GM12878 (cell line): ENCODE measurements around the gene MGLL. TPM values are rescaled to one million over a fixed set of nuclear protein-coding genes. Genes with fewer than 3 reads are reported as not detected.

Experiments
- KDM1A ChIP-seq: fragments of 200-600 bp; sonication (generic); IDR thresholded peaks from 2 replicates; pipeline ENCODE4 v1.6.1; 2016; ENCODE audit warnings: borderline replicate concordance
- MEF2B ChIP-seq: fragments of 450-650 bp; IDR thresholded peaks from 2 replicates; pipeline ENCODE4 v1.6.1; 2018; ENCODE audit warnings: mild to moderate bottlenecking, moderate library complexity; ENCODE audit not compliant: partially characterized antibody, poor library complexity, severe bottlenecking
- MTA2 ChIP-seq: fragments of 450-650 bp; IDR thresholded peaks from 2 replicates; pipeline ENCODE4 v1.6.1; 2016; ENCODE audit warnings: low read depth, mild to moderate bottlenecking, moderate library complexity
- MXI1 ChIP-seq: fragments of 150-350 bp; IDR thresholded peaks from 2 replicates; pipeline ENCODE4 v1.6.1; 2011; ENCODE audit warnings: low read depth, mild to moderate bottlenecking, inconsistent platforms, low read length, improper control_type of control experiment
- NR2C1 ChIP-seq: fragments of 450-650 bp; IDR thresholded peaks from 2 replicates; pipeline ENCODE4 v1.6.1; 2017; ENCODE audit warnings: antibody characterized with exemption, mild to moderate bottlenecking, moderate library complexity
- POLR2AphosphoS5 ChIP-seq: IDR thresholded peaks from 2 replicates; pipeline ENCODE4 v1.6.1; 2011; ENCODE audit warnings: mild to moderate bottlenecking, low read length, inconsistent platforms
- RFX5 ChIP-seq: IDR thresholded peaks from 2 replicates; pipeline ENCODE4 v1.6.1; 2011; ENCODE audit warnings: low read depth, low read length, improper control_type of control experiment
- ZBED1 ChIP-seq: IDR thresholded peaks from 2 replicates; pipeline ENCODE4 v1.6.1; 2016; ENCODE audit warnings: borderline replicate concordance
- ZBTB4 ChIP-seq: fragments of 450-650 bp; formaldehyde crosslinking; IDR thresholded peaks from 2 replicates; pipeline ENCODE4 v1.4.0; 2022; ENCODE audit warnings: mild to moderate bottlenecking, moderate library complexity
- polyA plus RNA-seq, 11 experiments: library from polyadenylated mRNA; depleted of rRNA in 4 of 11; unstranded in 6 of 11; stranded (reverse) in 5 of 11; fragments of >200 nt; fragmentation: Nextera tagmentation in 4 of 11; fragmentation: Illumina TruSeq in 1 of 11; extraction: Ambion mirVana in 4 of 11; extraction: Trizol in 1 of 11; gene quantifications; 1 replicate in 1 of 11; 2 replicates in 10 of 11; pipeline versions ENCODE4 v1.2.1 to v1.2.3, GENCODE V29; 2011 to 2016; ENCODE audit warnings: inconsistent platforms in 2 of 11, missing spikeins in 2 of 11, low read depth in 1 of 11
- total RNA-seq, 4 experiments: library from RNA; depleted of rRNA in 3 of 4; stranded (reverse); fragments of >200 nt in 3 of 4; fragmentation: Illumina TruSeq in 1 of 4; extraction: Trizol in 1 of 4; gene quantifications; 2 replicates each; pipeline versions ENCODE4 v1.2.1 to v1.2.3, GENCODE V29; 2013 to 2021

The MGLL gene
- total and polyA plus RNA-seq, 10 of the 15 experiments (the other 5 are each of a cell fraction or from before 2014, with no cell fraction given) = 44.9 to 177 (median 72.9) TPM

GRCh38 chr3:127822682-127823425 lies 539 bp upstream of the MGLL start (continued):
- peak; percentile 44; the same call in 1 of the 2 replicates for TF ChIP-seq POLR2AphosphoS5
- TF ChIP-seq RFX5 = no peak
- no peak for TF ChIP-seq ZBTB4 (CRISPR knock-in tag)
- TF ChIP-seq KDM1A = no peak
- no peak; the same call in 1 of the 2 replicates for TF ChIP-seq MXI1
- TF ChIP-seq MEF2B = no peak
- 0 out of 2 replicates have a peak, but pooled peaks have one; percentile 28 for TF ChIP-seq ZBED1
- 0 out of 2 replicates have a peak, but pooled peaks have one; percentile 19 for TF ChIP-seq NR2C1
- 0 out of 2 replicates have a peak, but pooled peaks have one; percentile 7 for TF ChIP-seq MTA2
